GM12878 (cell line): ENCODE measurements around the gene GTF2F2. TPM values are rescaled to one million over a fixed set of nuclear protein-coding genes. Genes with fewer than 3 reads are reported as not detected.
A peak's percentile ranks its signal among the peaks of the same experiment; 100 is the strongest.

Experiments
- ATF7 ChIP-seq: fragments of 450-650 bp; IDR thresholded peaks from 2 replicates; pipeline ENCODE4 v1.6.1; 2016; ENCODE audit warnings: low read depth, mild to moderate bottlenecking
- CBFB ChIP-seq: IDR thresholded peaks from 2 replicates; pipeline ENCODE4 v1.6.1; 2016; ENCODE audit warnings: antibody characterized with exemption, low read depth
- CBX5 ChIP-seq: sonication (generic); IDR thresholded peaks from 2 replicates; pipeline ENCODE4 v1.6.1; 2016; ENCODE audit warnings: low read depth, moderate library complexity, mild to moderate bottlenecking, inconsistent platforms
- CHD4 ChIP-seq: fragments of 200-600 bp; sonication (generic); IDR thresholded peaks from 2 replicates; pipeline ENCODE4 v1.6.1; 2016; ENCODE audit warnings: mild to moderate bottlenecking
- E2F8 ChIP-seq: fragments of 450-650 bp; IDR thresholded peaks from 2 replicates; pipeline ENCODE4 v1.6.1; 2018; ENCODE audit warnings: mild to moderate bottlenecking, low read depth, moderate library complexity; ENCODE audit not compliant: partially characterized antibody
- FOXK2 ChIP-seq: fragments of 450-650 bp; IDR thresholded peaks from 2 replicates; pipeline ENCODE4 v1.6.1; 2017; ENCODE audit warnings: mild to moderate bottlenecking, moderate library complexity
- FOXM1 ChIP-seq: IDR thresholded peaks from 2 replicates; pipeline ENCODE4 v1.6.1; 2012; ENCODE audit warnings: low read depth, mild to moderate bottlenecking, inconsistent platforms, low read length, moderate library complexity
- GATAD2B ChIP-seq: fragments of 450-650 bp; conservative IDR thresholded peaks from 2 replicates; pipeline ENCODE4 v1.6.1; 2017; ENCODE audit warnings: low read depth, mild to moderate bottlenecking, moderate library complexity
- HDAC6 ChIP-seq: fragments of 200-600 bp; sonication (generic); IDR thresholded peaks from one replicate; pipeline ENCODE4 v1.8.0; 2017; ENCODE audit warnings: antibody characterized with exemption; ENCODE audit not compliant: unreplicated experiment
- IKZF2 ChIP-seq, 2 experiments: fragments of 450-650 bp; IDR thresholded peaks; 2 replicates each; pipeline ENCODE4 v1.6.1; 2017; ENCODE audit warnings: mild to moderate bottlenecking in 2 of 2, moderate library complexity in 2 of 2
- NFYA ChIP-seq: IDR thresholded peaks from 2 replicates; pipeline ENCODE4 v1.6.1; 2011; ENCODE audit warnings: low read depth, mild to moderate bottlenecking, low read length, improper control_type of control experiment, borderline replicate concordance
- PBX3 ChIP-seq: IDR thresholded peaks from 2 replicates; pipeline ENCODE4 v1.6.1; 2011; ENCODE audit warnings: mild to moderate bottlenecking, low read depth, low read length, moderate library complexity; ENCODE audit not compliant: insufficient replicate concordance
- RB1 ChIP-seq: fragments of 450-650 bp; formaldehyde crosslinking; IDR thresholded peaks from 2 replicates; pipeline ENCODE4 v1.6.1; 2017; ENCODE audit warnings: mild to moderate bottlenecking, borderline replicate concordance
- RBBP5 ChIP-seq: fragments of 200-600 bp; sonication (generic); conservative IDR thresholded peaks from 2 replicates; pipeline ENCODE4 v1.6.1; 2016
- SIN3A ChIP-seq: IDR thresholded peaks from 2 replicates; pipeline ENCODE4 v1.6.1; 2012; ENCODE audit warnings: low read depth, low read length, improper control_type of control experiment
- SIX5 ChIP-seq: IDR thresholded peaks from 2 replicates; pipeline ENCODE4 v1.6.1; 2011; ENCODE audit warnings: mild to moderate bottlenecking, low read depth, low read length, moderate library complexity; ENCODE audit not compliant: severe bottlenecking
- SMC3 ChIP-seq: IDR thresholded peaks from 2 replicates; pipeline ENCODE4 v1.6.1; 2011; ENCODE audit warnings: low read length, improper control_type of control experiment, borderline replicate concordance
- SREBF1 ChIP-seq: IDR thresholded peaks from 2 replicates; pipeline ENCODE4 v1.6.1; 2012; ENCODE audit warnings: mild to moderate bottlenecking, low read length
- STAT1 ChIP-seq: fragments of 450-650 bp; conservative IDR thresholded peaks from 2 replicates; pipeline ENCODE4 v1.6.1; 2014; ENCODE audit warnings: antibody characterized with exemption, mild to moderate bottlenecking
- SUPT20H ChIP-seq: IDR thresholded peaks from 2 replicates; pipeline ENCODE4 v1.6.1; 2011; ENCODE audit warnings: low read depth, mild to moderate bottlenecking, low read length, moderate library complexity, borderline replicate concordance; ENCODE audit not compliant: control insufficient read depth
- TCF12 ChIP-seq: IDR thresholded peaks from 2 replicates; pipeline ENCODE4 v1.6.1; 2011; ENCODE audit warnings: low read depth, mild to moderate bottlenecking, low read length
- YY1 ChIP-seq: IDR thresholded peaks from 2 replicates; pipeline ENCODE4 v1.6.1; 2011; ENCODE audit warnings: low read depth, mild to moderate bottlenecking, low read length
- ZBED1 ChIP-seq: IDR thresholded peaks from 2 replicates; pipeline ENCODE4 v1.6.1; 2016; ENCODE audit warnings: borderline replicate concordance
- ZNF274 ChIP-seq: IDR thresholded peaks from one replicate; pipeline ENCODE4 v1.8.0; 2011; ENCODE audit not compliant: insufficient read length, insufficient read depth
- ZNF384 ChIP-seq: IDR thresholded peaks from 2 replicates; pipeline ENCODE4 v1.6.1; 2012; ENCODE audit warnings: low read depth, mild to moderate bottlenecking, low read length, improper control_type of control experiment, borderline replicate concordance
- ZNF687 ChIP-seq: fragments of 450-650 bp; IDR thresholded peaks from 2 replicates; pipeline ENCODE4 v1.6.1; 2017; ENCODE audit warnings: mild to moderate bottlenecking, moderate library complexity
- polyA plus RNA-seq, 11 experiments: library from polyadenylated mRNA; depleted of rRNA in 4 of 11; unstranded in 6 of 11; stranded (reverse) in 5 of 11; fragments of >200 nt; fragmentation: Nextera tagmentation in 4 of 11; fragmentation: Illumina TruSeq in 1 of 11; extraction: Ambion mirVana in 4 of 11; extraction: Trizol in 1 of 11; gene quantifications; 1 replicate in 1 of 11; 2 replicates in 10 of 11; pipeline versions ENCODE4 v1.2.1 to v1.2.3, GENCODE V29; 2011 to 2016; ENCODE audit warnings: inconsistent platforms in 2 of 11, missing spikeins in 2 of 11, low read depth in 1 of 11
- total RNA-seq, 4 experiments: library from RNA; depleted of rRNA in 3 of 4; stranded (reverse); fragments of >200 nt in 3 of 4; fragmentation: Illumina TruSeq in 1 of 4; extraction: Trizol in 1 of 4; gene quantifications; 2 replicates each; pipeline versions ENCODE4 v1.2.1 to v1.2.3, GENCODE V29; 2013 to 2021

Gene GTF2F2
- total and polyA plus RNA-seq, 10 of the 15 experiments (the other 5 are each of a cell fraction or from before 2014, with no cell fraction given) = 14.5 to 30.8 (median 22.6) TPM

- TF ChIP-seq ZBED1 = 0 out of 2 replicates have a peak, but pooled peaks have one; percentile 15
- no peak for TF ChIP-seq SIN3A
- TF ChIP-seq E2F8 = no peak
- no peak for TF ChIP-seq CHD4
- no peak for TF ChIP-seq NFYA
- no peak for TF ChIP-seq RBBP5
- TF ChIP-seq YY1 = no peak
- no peak for TF ChIP-seq FOXK2
- peak; percentile 73 for TF ChIP-seq PBX3
- TF ChIP-seq GATAD2B = no peak
- peak; percentile 10; the same call in 1 of the 2 replicates for TF ChIP-seq ATF7
- TF ChIP-seq TCF12 = no peak
- TF ChIP-seq STAT1 = no peak
- TF ChIP-seq SIX5 = no peak
- TF ChIP-seq CBFB = peak; percentile 73; the same call in 1 of the 2 replicates
- TF ChIP-seq CBX5 = no peak
- TF ChIP-seq FOXM1 = 0 out of 2 replicates have a peak, but pooled peaks have one; percentile 46
- TF ChIP-seq ZNF384 = no peak
- TF ChIP-seq SREBF1 = no peak
- no peak for TF ChIP-seq SMC3
- TF ChIP-seq RB1 = no peak
- no peak for TF ChIP-seq ZNF274
- no peak for TF ChIP-seq ZNF687
- TF ChIP-seq IKZF2 (IDR thresholded peaks at IDR 0.05) = peak; percentile 49 to 55; a peak in 2 of 4 replicates
- no peak for TF ChIP-seq HDAC6
- no peak for TF ChIP-seq SUPT20H
Observed at GRCh38 chr13:45109102-45109720, 11.1 kb upstream of the GTF2F2 start (continued).
